DOHH2 (cell line): Measurements from ENCODE around the gene FSTL4.

ENCODE experiments used
- CTCF ChIP-seq: fragments of 200-600 bp; sonication (generic); IDR thresholded peaks from one replicate; pipeline ENCODE4 v1.5.1; 2014; ENCODE audit warnings: antibody characterized with exemption, mild to moderate bottlenecking, low read depth, low read length; ENCODE audit not compliant: poor library complexity, severe bottlenecking
- EZH2phosphoT487 ChIP-seq: fragments of 200-600 bp; sonication (generic); IDR thresholded peaks from 2 replicates; pipeline ENCODE4 v1.6.1; 2017; ENCODE audit warnings: borderline replicate concordance, mild to moderate bottlenecking, antibody characterized with exemption, low read length, moderate library complexity, mixed read lengths

- no peak for TF ChIP-seq CTCF
- TF ChIP-seq EZH2phosphoT487: no peak
Measured at GRCh38 chr5:133397990-133398645, 214.2 kb downstream of the FSTL4 start.
